Measurements from ENCODE around the gene PTGDS. TPM values are rescaled to one million over a fixed set of nuclear protein-coding genes. Genes with fewer than 3 reads are reported as not detected.

PTGDS gene
- total and polyA plus RNA-seq, 9 of the 15 experiments (the other 6 are each of a cell fraction or from before 2014, with no cell fraction given) = 0.46 to 7.1 (median 2.0) TPM

DNA sequence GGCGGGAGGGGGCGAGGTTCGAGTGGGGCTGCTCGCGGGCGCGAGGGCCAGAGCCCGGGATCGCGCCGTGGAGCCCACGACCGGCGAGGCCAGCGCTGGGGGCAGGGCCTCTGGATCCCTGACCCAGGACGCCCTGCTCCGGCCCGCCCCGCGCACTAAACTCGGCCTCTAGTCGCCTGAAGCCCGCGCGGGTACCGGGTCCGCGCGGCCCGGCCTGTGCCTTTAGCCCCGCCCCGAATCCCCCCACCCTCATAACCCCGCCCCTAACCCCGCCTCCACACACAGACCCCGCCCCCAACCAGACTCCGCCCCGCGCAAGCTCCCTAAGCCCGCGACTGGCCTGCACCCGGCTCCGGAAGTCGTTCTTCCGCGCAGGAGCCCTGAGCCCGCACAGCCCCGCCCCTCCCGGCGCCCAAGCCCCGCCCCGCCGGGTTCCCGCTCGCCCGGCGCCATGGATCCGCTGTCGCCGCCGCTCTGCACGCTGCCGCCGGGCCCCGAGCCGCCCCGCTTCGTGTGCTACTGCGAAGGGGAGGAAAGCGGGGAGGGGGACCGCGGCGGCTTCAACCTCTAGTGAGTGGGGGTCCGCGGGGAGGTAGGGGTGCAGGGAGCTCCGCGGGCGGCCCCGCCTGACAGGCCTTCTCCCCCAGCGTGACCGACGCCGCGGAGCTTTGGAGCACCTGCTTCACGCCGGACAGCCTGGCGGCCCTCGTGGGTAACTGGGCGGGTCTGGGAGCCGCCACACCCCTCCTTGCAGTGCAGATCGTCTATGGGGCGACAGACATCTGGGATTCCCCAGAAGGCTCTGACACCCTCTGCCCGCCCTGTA lies 14.9 kb downstream of the PTGDS start, which contains the start of gene PAXX:
TSS of gene PAXX (plus strand) at position 430 of the 826 bp plus-strand sequence. CDS start at position 452, 22 bp downstream.
- Histone ChIP-seq H3K9me3 (replicated peaks; ENCODE audit: control insufficient read depth, insufficient read depth, low read depth, low read length) (peaks cover 6% of the 10 kb centered on the region), H3K4me1 (replicated peaks in 1 of 2; ENCODE audit: control insufficient read depth in 2 of 2, insufficient read depth in 2 of 2, low read length in 2 of 2) (peaks cover 26 to 62% of the 10 kb centered on the region in 2 experiments), H3K9me1 (ENCODE audit: control insufficient read depth, insufficient read depth, low read length) (no peaks in the 10 kb centered on the region), H3K9ac (ENCODE audit: insufficient read depth in 1 of 2, low read depth in 2 of 2, low read length in 2 of 2) (peak within 1 kb of the TSS; percentile 79 to 97), H3K4me3 (peak within 1 kb of the TSS; percentile 87), H3K79me2 (ENCODE audit: control insufficient read depth, insufficient read depth, low read length) (peaks cover 18% of the 10 kb centered on the region), H3K36me3 (ENCODE audit: control insufficient read depth, insufficient read depth, low read length) (peaks cover 22% of the 10 kb centered on the region; the same call in 1 of the 3 replicates), H3K27me3 (ENCODE audit: control insufficient read depth in 2 of 2, insufficient read depth in 2 of 2, low read length in 2 of 2) (no peaks in the 10 kb centered on the region), H3K27ac (ENCODE audit: extremely low read depth, low read depth, low read length) (peak within 1 kb of the TSS; percentile 89), H4K20me1 (replicated peaks; ENCODE audit: control insufficient read depth, insufficient read depth, low read length) (no peaks in the 10 kb centered on the region), H3K4me2 (ENCODE audit: insufficient read depth, low read length) (peak within 1 kb of the TSS; percentile 83), H2AFZ (ENCODE audit: low read depth, low read length) (peak within 1 kb of the TSS; percentile 89)
- CTCF ChIA-PET (ENCODE audit: low intra/inter-chr PET ratio) = no interaction called here
- in situ Hi-C loops (cut with MboI) = no loop called here
- TSS peak; percentile 87 for BruUV-seq (replicated peaks)
- intact Hi-C loops (cut with micrococcal nuclease) = loop anchor here (5.0 kb wide), 1 partner anchor 45 kb away; the partner anchor contains the start of gene C8G
- DNase-seq (ENCODE audit: extremely low read depth in 1 of 4, low spot score in 3 of 4) (peak; percentile 93 to 98 (median 94)), FAIRE-seq (peak; percentile 63), ATAC-seq (peak; percentile 87)
- under 1% methylated on average over 42 of the region's 92 CpGs for WGBS (ENCODE audit: insufficient coverage, low coverage, missing lambda C conversion rate)
- POLR2A ChIA-PET = interaction anchor here (0.6 to 1.3 kb wide), 12 partner anchors 9 to 163 kb away, joined by 3 to 8 read pairs (median 4); no protein-coding TSS in a partner anchor
- peak; percentile 84 for TF ChIP-seq ZFX (CRISPR knock-in tag; IDR thresholded peaks at IDR 0.05)
- TF ChIP-seq, protein P1, sequence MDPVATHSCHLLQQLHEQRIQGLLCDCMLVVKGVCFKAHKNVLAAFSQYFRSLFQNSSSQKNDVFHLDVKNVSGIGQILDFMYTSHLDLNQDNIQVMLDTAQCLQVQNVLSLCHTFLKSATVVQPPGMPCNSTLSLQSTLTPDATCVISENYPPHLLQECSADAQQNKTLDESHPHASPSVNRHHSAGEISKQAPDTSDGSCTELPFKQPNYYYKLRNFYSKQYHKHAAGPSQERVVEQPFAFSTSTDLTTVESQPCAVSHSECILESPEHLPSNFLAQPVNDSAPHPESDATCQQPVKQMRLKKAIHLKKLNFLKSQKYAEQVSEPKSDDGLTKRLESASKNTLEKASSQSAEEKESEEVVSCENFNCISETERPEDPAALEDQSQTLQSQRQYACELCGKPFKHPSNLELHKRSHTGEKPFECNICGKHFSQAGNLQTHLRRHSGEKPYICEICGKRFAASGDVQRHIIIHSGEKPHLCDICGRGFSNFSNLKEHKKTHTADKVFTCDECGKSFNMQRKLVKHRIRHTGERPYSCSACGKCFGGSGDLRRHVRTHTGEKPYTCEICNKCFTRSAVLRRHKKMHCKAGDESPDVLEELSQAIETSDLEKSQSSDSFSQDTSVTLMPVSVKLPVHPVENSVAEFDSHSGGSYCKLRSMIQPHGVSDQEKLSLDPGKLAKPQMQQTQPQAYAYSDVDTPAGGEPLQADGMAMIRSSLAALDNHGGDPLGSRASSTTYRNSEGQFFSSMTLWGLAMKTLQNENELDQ (CRISPR knock-in tag; IDR thresholded peaks at IDR 0.05; ENCODE audit: borderline replicate concordance) = no peak
- TF ChIP-seq, protein P2, sequence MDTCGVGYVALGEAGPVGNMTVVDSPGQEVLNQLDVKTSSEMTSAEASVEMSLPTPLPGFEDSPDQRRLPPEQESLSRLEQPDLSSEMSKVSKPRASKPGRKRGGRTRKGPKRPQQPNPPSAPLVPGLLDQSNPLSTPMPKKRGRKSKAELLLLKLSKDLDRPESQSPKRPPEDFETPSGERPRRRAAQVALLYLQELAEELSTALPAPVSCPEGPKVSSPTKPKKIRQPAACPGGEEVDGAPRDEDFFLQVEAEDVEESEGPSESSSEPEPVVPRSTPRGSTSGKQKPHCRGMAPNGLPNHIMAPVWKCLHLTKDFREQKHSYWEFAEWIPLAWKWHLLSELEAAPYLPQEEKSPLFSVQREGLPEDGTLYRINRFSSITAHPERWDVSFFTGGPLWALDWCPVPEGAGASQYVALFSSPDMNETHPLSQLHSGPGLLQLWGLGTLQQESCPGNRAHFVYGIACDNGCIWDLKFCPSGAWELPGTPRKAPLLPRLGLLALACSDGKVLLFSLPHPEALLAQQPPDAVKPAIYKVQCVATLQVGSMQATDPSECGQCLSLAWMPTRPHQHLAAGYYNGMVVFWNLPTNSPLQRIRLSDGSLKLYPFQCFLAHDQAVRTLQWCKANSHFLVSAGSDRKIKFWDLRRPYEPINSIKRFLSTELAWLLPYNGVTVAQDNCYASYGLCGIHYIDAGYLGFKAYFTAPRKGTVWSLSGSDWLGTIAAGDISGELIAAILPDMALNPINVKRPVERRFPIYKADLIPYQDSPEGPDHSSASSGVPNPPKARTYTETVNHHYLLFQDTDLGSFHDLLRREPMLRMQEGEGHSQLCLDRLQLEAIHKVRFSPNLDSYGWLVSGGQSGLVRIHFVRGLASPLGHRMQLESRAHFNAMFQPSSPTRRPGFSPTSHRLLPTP (IDR thresholded peaks at IDR 0.05; ENCODE audit: borderline replicate concordance, extremely low read depth, insufficient read length) = no peak
- TF ChIP-seq, protein P3, sequence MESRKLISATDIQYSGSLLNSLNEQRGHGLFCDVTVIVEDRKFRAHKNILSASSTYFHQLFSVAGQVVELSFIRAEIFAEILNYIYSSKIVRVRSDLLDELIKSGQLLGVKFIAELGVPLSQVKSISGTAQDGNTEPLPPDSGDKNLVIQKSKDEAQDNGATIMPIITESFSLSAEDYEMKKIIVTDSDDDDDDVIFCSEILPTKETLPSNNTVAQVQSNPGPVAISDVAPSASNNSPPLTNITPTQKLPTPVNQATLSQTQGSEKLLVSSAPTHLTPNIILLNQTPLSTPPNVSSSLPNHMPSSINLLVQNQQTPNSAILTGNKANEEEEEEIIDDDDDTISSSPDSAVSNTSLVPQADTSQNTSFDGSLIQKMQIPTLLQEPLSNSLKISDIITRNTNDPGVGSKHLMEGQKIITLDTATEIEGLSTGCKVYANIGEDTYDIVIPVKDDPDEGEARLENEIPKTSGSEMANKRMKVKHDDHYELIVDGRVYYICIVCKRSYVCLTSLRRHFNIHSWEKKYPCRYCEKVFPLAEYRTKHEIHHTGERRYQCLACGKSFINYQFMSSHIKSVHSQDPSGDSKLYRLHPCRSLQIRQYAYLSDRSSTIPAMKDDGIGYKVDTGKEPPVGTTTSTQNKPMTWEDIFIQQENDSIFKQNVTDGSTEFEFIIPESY (CRISPR knock-in tag; IDR thresholded peaks at IDR 0.05) = peak; percentile 78
- no peak for TF ChIP-seq SETDB1 (IDR thresholded peaks at IDR 0.05; ENCODE audit: low read length)
- peak; percentile 42 for TF ChIP-seq HDAC2 (IDR thresholded peaks at IDR 0.05)
- no peak for TF ChIP-seq SMARCA5 (IDR thresholded peaks at IDR 0.05)
- no peak for TF ChIP-seq ZKSCAN1 (IDR thresholded peaks at IDR 0.05; ENCODE audit: low read depth, low read length)
- TF ChIP-seq, protein P4, sequence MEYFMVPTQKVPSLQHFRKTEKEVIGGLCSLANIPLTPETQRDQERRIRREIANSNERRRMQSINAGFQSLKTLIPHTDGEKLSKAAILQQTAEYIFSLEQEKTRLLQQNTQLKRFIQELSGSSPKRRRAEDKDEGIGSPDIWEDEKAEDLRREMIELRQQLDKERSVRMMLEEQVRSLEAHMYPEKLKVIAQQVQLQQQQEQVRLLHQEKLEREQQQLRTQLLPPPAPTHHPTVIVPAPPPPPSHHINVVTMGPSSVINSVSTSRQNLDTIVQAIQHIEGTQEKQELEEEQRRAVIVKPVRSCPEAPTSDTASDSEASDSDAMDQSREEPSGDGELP (CRISPR knock-in tag; IDR thresholded peaks at IDR 0.05; ENCODE audit: borderline replicate concordance) = peak; percentile 60
